GM18517 (cell line): ENCODE data around the gene CDC42BPB.
"Not testable (repeated sequence)": the region's sequence is repeated elsewhere in the genome, so short reads cannot be mapped to it uniquely, and the experiment has no call there.

Experiments used
- ATAC-seq: cut with Tn5 transposase; IDR thresholded peaks from one replicate; pipeline ENCODE4 v1.9.1; 2021; ENCODE audit warnings: mild to moderate bottlenecking, moderate library complexity; ENCODE audit not compliant: unreplicated experiment

CDC42BPB gene

DNA sequence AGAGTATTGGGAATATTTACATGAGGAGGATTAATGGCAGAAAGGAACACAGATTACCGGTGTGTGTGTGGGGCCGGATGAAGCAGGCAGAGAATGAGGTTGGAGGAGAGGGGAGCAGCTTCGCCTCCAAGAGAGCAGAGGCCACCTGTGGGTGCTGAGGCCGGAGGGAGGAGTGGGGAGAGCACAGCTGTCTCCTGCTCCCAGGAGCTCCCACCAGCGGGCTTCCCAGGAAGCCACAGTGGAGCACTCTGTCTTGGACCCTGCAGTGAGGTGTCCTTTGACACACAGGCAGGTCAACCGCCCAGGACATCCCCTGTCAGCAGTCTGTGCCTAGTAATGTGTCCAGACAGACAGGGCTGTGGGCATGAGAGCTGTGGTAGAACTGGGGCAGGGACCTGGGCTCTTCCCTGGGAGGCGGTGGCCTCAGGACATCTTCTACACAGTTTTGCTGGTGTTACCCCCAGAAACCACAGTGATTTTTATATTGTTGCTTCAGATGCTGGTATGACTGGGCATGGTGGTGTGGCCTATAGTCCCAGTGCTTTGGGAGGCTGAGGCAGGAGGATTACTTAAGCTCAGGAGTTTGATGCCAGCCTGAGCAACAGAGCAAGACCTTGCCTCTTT is 153.3 kb downstream of the CDC42BPB start:
- no peak for ATAC-seq

DNA sequence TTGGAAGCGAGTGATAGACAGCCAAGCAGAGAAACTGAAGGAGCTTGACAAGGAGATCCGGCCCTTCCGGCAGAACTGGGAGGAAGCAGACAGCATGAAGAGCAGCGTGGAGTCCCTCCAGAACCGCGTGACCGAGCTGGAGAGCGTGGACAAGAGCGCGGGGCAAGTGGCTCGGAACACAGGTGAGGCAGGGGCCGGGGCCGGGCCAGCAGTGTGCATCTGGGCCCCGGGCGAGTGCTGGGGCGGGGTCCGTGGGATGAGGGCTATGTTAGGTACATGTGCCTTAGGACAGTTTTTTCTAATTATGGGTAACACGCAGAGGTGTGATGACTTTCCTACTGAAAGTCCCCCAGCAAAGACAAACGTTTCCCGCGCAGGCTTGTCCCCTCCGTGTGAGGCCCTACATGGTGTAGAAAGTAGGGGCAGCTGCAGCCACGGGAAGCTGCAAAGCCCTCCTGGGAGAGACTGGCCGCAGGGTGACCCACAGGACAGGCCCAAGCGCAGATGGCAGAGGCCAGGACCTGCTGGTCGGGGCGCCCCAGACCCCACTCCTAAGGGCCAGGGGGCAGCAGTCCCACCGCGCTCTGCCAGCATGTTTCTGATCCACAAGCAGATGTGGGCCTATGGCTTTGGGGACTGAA is 154.0 kb downstream of the CDC42BPB start:
- ATAC-seq: no peak

DNA sequence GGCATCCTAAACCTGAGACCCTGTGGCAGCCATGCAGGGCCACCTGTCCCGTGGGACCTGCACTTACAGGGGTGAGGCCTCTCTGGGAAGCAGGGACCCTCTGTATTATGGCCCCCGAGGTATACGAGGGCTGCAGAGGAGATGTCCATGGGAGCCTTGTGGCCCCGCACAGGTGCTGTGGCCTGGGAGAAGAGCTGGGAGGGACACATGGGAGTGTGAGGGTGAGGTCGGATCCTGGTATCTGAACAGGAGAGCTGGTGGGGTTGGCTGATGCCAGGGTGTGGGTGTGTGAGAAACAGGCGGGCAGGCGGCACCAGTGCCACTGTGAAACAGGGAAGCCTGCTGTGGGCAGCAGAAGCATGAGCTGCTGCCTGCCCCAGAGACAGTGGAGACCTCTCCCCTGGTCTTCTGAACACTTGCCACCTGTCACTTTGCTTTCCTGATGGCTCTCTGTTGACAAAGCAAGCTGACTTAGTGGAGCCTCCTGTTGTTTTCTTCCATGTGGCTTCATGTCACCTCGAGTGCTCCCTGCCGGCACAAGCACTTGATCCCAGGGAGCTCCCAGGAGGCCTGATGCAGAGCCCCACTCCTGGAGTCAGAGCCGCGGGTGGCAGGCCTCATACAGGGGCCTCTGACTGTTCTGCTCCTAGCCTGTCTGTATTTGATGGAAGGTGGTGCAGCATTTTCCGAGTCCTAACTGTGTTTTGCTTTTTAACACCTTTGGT is 154.7 kb downstream of the CDC42BPB start:
- ATAC-seq: no peak

DNA sequence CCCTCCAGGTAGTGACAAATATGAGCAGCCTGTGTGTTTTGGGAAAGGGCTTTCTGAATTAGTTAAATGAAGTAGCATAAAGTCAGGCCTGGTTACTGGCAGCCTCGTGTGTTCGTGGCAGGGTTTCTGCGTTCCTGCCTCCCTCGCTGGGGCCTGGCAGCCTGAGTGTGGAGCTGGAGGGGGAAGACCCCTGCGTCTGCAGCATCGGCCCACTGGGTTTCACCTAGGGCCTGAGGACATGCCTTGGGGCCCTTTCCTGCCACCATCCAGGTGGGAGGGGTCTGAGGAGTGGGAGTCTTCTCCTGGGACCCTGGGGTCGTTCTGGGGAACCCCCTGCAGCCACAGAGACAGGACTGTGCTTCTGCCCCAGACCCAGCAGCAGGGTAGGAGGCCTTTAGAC is 155.3 kb downstream of the CDC42BPB start:
- no peak for ATAC-seq

- ATAC-seq: peak; percentile 60
These were observed 155.7 kb downstream of the CDC42BPB start for GRCh38 chr14:102901633-102902032.

DNA sequence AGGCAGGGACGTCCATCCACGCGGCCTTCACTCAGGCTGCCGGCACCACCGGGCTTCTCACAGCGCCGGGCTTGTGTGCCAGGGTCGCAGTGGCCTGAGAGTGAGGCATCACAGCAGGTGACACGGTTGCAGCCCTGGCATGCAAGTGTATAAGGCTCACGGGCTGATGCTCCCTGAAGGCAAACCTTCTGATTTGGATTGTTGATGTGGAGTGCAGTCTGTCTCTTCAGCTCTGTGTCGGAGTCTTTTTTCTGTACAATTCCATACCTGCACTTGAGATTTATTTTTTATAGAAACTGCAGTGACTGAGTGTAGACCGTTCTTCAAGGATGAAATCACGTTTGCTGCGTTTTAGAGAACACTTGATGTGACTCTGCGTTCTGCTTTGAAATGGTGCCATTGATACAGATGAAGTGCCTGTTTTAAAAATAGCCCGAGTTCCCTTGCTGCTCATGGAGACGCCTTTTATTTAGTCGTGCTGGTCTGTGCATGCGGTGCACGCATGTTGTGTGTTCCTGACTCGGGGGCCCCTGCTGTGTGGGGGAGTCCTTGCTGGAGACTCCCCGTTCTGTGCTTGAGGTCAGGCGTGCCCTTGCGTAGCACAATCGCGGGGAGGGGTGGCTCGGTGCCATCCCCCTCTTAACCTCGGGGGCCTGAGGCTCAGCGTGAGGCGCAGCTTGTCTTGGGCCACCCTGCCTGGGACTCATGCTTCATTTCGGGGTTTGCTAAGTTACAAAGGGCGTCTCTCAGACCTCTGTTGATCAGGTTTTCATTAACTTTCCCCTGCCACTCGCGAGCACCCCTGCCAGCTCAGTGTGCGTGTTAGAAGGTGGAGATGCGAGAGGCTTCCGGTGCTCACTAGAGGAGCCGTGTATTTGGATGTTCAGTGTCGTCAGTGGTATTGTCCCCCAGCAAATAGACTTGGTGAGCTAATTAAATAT is 156.4 kb downstream of the CDC42BPB start:
- peak; percentile 58 for ATAC-seq

GRCh38 chr14:102899516-102899900 is 157.8 kb downstream of the CDC42BPB start:
- no peak for ATAC-seq

DNA sequence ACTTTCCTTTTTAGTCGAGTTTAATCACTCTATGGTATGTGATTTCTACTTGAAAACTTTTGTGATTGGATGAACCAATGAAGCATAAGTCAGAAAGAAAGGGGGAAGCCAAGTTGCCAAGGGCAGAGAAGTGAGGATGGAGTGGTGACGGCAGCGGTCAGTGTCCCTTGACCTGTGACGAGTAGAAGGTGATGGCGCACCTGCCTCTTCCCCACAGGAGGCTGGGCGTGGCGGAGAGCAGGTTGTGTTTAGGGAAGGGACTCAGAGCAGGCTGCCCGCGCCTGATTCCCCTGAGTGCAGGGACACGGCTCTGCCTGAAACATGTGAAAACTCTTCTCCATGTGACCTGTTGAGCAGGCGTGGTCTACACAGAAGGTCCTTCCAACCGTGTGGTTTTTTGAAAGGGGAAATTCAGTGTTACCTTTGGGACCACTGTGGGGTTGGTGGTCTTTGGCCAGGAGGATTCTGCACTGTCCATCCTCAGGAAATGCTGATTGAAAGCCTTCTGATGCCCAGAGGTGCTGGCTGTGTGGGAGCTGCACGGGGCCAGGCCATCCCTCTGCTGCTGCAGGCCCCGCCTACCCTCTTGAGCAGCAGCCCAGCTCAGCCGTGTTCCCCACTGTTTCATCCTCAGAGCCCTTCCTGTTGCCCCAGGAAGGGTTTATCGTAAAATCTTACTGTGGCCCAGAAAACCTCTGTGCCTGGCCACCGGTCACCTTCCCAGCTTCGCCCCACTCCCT is 158.4 kb downstream of the CDC42BPB start:
- ATAC-seq: no peak

DNA sequence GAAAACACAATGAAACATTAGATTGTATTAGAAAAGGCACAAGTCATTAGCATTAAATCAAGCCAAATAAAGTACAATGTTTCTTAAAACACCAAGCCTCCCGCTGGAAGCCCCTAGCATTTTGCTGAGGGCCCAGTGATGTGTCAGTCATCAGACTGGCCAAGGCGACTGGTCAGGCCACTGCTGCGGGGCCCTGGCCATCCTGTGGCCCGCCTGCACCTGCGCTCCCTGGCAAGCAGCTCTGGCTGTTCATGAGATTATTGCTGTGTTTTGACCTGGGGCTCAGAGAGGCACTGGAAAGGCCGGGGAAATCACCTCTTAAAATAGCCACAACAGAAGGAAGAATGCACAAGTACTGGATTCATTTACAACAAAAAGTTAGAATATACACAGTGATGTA is 159.1 kb downstream of the CDC42BPB start:
- no peak for ATAC-seq

GRCh38 chr14:102897299-102898027 is 159.9 kb downstream of the CDC42BPB start:
- no peak for ATAC-seq

DNA sequence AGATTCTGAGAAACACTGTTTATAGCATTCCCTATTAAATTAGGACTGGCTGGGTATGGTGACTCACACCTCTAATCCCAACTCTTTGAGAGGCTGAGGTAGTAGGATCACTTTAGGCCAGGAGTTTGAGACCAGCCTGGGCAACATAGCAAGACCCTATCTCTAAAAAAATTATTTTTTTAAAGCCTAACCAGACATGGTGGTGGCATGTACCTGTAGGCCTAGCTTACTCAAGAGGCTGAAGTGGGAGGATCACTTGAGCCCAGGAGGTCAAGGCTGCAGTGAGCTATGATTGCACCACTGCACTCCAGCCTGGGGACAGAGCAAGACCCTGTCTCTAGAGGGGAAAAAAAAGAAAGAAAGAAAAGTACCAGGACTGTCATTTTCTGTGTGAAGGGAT is 160.6 kb downstream of the CDC42BPB start:
- ATAC-seq: not testable (repeated sequence)

DNA sequence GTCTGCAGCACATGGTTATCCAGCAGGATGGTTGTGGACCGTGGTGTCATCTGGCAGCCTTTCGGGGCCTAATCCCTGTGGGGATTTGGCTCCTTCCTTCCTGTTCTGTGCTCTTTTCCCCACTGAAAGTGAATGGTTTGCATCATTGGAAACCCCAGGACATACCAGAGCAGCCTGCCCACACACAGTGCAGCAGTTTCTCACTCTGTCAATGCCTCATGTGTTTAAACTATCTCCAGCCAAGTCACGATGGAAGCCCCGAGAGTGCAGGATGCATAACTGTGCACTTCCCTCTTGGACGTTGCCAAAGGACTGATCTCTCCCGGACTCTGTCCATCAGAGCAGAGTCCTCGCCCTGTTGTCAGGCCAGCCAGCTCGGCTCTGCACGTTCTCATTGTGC is 163.9 kb downstream of the CDC42BPB start:
- no peak for ATAC-seq

DNA sequence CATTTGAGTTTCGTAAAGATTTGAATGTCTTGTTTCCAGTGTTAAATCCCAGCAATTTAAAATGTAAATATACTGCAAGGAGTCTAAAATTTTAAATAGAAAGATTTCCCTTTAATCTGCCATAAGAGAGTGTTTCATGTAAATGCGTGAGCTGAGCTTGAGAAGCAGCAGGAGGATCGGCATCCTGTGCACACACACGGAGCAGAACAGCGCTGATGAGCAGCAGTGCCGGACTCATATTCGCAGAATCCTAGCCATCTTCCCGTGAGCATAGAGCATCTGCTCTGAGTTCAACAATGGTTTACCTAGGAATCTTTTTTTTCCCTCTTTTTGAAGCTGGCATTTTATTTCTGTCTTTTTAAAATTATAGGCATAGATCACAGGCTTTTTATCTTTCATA is 164.7 kb downstream of the CDC42BPB start:
- no peak for ATAC-seq

DNA sequence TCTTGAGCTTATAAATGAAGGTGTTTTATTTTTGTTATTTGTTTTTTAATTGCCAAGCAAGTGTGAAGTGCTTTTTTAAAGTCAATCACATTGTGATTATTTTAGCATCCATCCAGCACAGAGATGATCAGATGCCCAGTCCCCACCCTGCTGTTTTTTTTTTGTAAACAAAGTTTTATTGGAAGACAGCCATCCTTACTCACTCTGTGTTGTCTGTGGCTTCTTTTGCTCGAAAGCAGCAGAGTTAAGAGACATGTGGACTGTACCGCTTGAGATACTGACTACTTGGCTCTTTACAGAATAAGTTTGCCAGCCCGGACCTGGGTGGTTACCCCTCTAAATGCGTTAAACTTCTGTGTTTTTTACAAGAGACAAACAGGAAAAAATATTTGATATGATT is 165.8 kb downstream of the CDC42BPB start:
- ATAC-seq: no peak

DNA sequence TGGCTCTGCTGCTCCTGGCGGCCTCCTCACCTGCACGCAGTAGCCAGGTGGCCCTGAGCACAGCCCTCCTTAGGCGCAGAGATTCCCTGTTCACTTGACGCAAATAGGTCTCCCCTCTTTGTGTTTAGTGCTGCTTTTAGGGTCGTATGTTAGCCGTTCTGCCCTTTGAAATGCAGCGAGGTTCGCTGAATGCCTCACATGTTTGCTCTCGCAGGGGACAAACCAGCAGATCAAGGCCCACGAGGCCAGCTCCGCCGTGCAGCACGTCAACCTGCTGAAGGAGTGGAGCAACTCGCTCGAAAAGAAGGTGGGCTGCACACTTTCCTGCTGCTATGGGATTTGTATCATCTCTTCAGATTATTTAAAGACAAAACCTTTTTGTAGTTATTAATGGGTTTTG is 166.2 kb downstream of the CDC42BPB start:
- no peak for ATAC-seq

DNA sequence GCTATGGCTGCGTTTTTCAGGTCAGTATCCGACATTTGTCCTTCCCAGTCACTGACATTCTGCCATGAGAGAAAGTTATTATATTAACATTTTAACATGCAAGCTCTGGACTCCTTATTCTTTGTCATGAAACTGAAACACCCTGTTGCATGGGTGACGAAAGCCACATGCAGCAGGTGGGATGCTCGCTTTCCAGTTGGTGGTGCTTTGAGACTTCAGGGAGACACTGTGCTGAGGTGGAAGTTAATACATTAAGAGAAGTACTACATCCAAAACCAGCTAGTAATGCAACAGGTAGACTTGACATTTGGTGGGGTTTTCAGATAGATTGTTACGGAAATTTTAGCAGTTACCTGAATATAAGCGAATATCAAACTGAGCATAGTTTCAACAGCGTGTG is 167.7 kb downstream of the CDC42BPB start:
- ATAC-seq: no peak

GRCh38 chr14:102888748-102889147 is 168.6 kb downstream of the CDC42BPB start:
- ATAC-seq: no peak

- ATAC-seq: no peak
These were observed 171.5 kb downstream of the CDC42BPB start for GRCh38 chr14:102885737-102886447.

GRCh38 chr14:102883554-102883953 is 173.8 kb downstream of the CDC42BPB start:
- ATAC-seq: no peak
